ENCODE measurements around the gene KLHL21.
A peak's percentile ranks its signal among the peaks of the same experiment; 100 is the strongest.
"Not testable (repeated sequence)": the region's sequence is repeated elsewhere in the genome, so short reads cannot be mapped to it uniquely, and the experiment has no call there.

KLHL21 gene

GRCh38 chr1:6638226-6638625 lies 35.6 kb upstream of the KLHL21 start:
- Histone ChIP-seq H3K27me3 (no peaks in the 10 kb centered on the region), H3K4me3 (ENCODE audit: low read depth, low read length) (no peak overlapping the region), H3K36me3 (peaks cover 25% of the 10 kb centered on the region), H3K4me1 (no peaks in the 10 kb centered on the region), H3K9me3 (no peaks in the 10 kb centered on the region)
- DNase-seq: no peak
- TF ChIP-seq CTCF (IDR thresholded peaks at IDR 0.05; ENCODE audit: low read depth, low read length): no peak

- DNase-seq: no peak
- no peaks in the 10 kb centered on the region for H3K27me3 ChIP-seq
- H3K4me3 ChIP-seq (ENCODE audit: low read depth, low read length): no peak overlapping the region
- H3K4me1 ChIP-seq: no peaks in the 10 kb centered on the region
- peaks cover 28% of the 10 kb centered on the region for H3K36me3 ChIP-seq
- no peak for TF ChIP-seq CTCF (IDR thresholded peaks at IDR 0.05; ENCODE audit: low read depth, low read length)
- H3K9me3 ChIP-seq: no peaks in the 10 kb centered on the region
Observed at GRCh38 chr1:6637770-6638169, 35.1 kb upstream of the KLHL21 start.

- not testable (repeated sequence) for H3K4me1 ChIP-seq; H3K27me3 ChIP-seq; H3K4me3 ChIP-seq (ENCODE audit: low read depth, low read length); DNase-seq; H3K9me3 ChIP-seq
- peaks cover 28% of the 10 kb centered on the region for H3K36me3 ChIP-seq
Observed at GRCh38 chr1:6636778-6637177, 34.1 kb upstream of the KLHL21 start.

GRCh38 chr1:6635910-6636760 lies 33.5 kb upstream of the KLHL21 start:
- Histone ChIP-seq H3K36me3 (peaks cover 28% of the 10 kb centered on the region), H3K4me3 (ENCODE audit: low read depth, low read length) (no peak overlapping the region), H3K4me1 (no peaks in the 10 kb centered on the region), H3K9me3 (no peaks in the 10 kb centered on the region), H3K27me3 (no peaks in the 10 kb centered on the region)
- TF ChIP-seq CTCF (IDR thresholded peaks at IDR 0.05; ENCODE audit: low read depth, low read length): no peak
- DNase-seq: no peak

GRCh38 chr1:6635161-6635909 lies 32.7 kb upstream of the KLHL21 start:
- Histone ChIP-seq H3K4me3 (ENCODE audit: low read depth, low read length) (no peak overlapping the region), H3K4me1 (no peaks in the 10 kb centered on the region), H3K9me3 (no peaks in the 10 kb centered on the region), H3K27me3 (no peaks in the 10 kb centered on the region), H3K36me3 (peaks cover 22% of the 10 kb centered on the region)
- DNase-seq: no peak
- TF ChIP-seq CTCF (IDR thresholded peaks at IDR 0.05; ENCODE audit: low read depth, low read length): no peak

- Histone ChIP-seq H3K4me1 (no peaks in the 10 kb centered on the region), H3K36me3 (peaks cover 22% of the 10 kb centered on the region), H3K9me3 (no peaks in the 10 kb centered on the region), H3K4me3 (ENCODE audit: low read depth, low read length) (no peak overlapping the region), H3K27me3 (no peaks in the 10 kb centered on the region)
- DNase-seq: peak; percentile 70
- peak; percentile 46 for TF ChIP-seq CTCF (IDR thresholded peaks at IDR 0.05; ENCODE audit: low read depth, low read length)
Observed at GRCh38 chr1:6634371-6635052, 31.8 kb upstream of the KLHL21 start.

Data from BE2C (cell line).